Loucy (cell line): ENCODE measurements around the gene TSHZ2.

ENCODE experiments used
- H2AFZ ChIP-seq: fragments of 200-600 bp; sonication (generic); 2 replicates; pipeline ENCODE4 v1.6.0; 2016; ENCODE audit warnings: antibody characterized with exemption, mild to moderate bottlenecking, low read length, moderate library complexity
- H3F3A ChIP-seq: fragments of 200-600 bp; 2 replicates; pipeline ENCODE4 v1.6.0; 2016; ENCODE audit warnings: antibody characterized with exemption, low read depth, mild to moderate bottlenecking
- H3K27me3 ChIP-seq: fragments of 200-600 bp; sonication (generic); 2 replicates; pipeline ENCODE4 v1.6.1; 2014; ENCODE audit warnings: low read length, mild to moderate bottlenecking; ENCODE audit not compliant: insufficient read depth, poor library complexity, severe bottlenecking
- H3K36me3 ChIP-seq: fragments of 200-600 bp; sonication (generic); 2 replicates; pipeline ENCODE4 v1.6.1; 2016; ENCODE audit warnings: low read length; ENCODE audit not compliant: insufficient read depth
- H3K4me1 ChIP-seq: fragments of 200-600 bp; sonication (generic); 2 replicates; pipeline ENCODE4 v1.5.1; 2014; ENCODE audit warnings: low read length, mild to moderate bottlenecking; ENCODE audit not compliant: insufficient read depth, poor library complexity, severe bottlenecking
- H3K4me2 ChIP-seq: fragments of 200-600 bp; sonication (generic); 2 replicates; pipeline ENCODE4 v1.6.0; 2014; ENCODE audit warnings: antibody characterized with exemption, low read length, low read depth, mild to moderate bottlenecking; ENCODE audit not compliant: poor library complexity, severe bottlenecking
- H3K4me3 ChIP-seq: fragments of 200-600 bp; sonication (generic); 2 replicates; pipeline ENCODE4 v1.5.1; 2014; ENCODE audit warnings: low read length, mild to moderate bottlenecking, mixed read lengths; ENCODE audit not compliant: poor library complexity, severe bottlenecking
- H3K79me2 ChIP-seq: fragments of 200-600 bp; sonication (generic); 2 replicates; pipeline ENCODE4 v1.6.1; 2014; ENCODE audit warnings: low read length; ENCODE audit not compliant: insufficient read depth
- H3K9ac ChIP-seq: fragments of 200-600 bp; sonication (generic); 2 replicates; pipeline ENCODE4 v1.6.0; 2014; ENCODE audit warnings: mild to moderate bottlenecking, low read depth, low read length, moderate library complexity; ENCODE audit not compliant: poor library complexity, severe bottlenecking
- H3K9me2 ChIP-seq: fragments of 200-600 bp; sonication (generic); replicated peaks from 2 replicates; pipeline ENCODE4 v1.6.1; 2016; ENCODE audit warnings: low read depth, low read length, mixed read lengths
- H3K9me3 ChIP-seq: fragments of 200-600 bp; sonication (generic); 2 replicates; pipeline ENCODE4 v1.6.1; 2014; ENCODE audit warnings: mild to moderate bottlenecking, antibody characterized with exemption, low read length, low read depth; ENCODE audit not compliant: insufficient read depth
- H4K20me1 ChIP-seq: fragments of 200-600 bp; sonication (generic); 2 replicates; pipeline ENCODE4 v1.6.0; 2014; ENCODE audit warnings: antibody characterized with exemption, low read length, mild to moderate bottlenecking; ENCODE audit not compliant: insufficient read depth, poor library complexity, severe bottlenecking
- CTCF ChIP-seq: fragments of 200-600 bp; sonication (generic); conservative IDR thresholded peaks from 2 replicates; pipeline ENCODE4 v1.5.1; 2014; ENCODE audit warnings: mild to moderate bottlenecking, antibody characterized with exemption, low read length
- EZH2phosphoT487 ChIP-seq: fragments of 200-600 bp; IDR thresholded peaks from 2 replicates; pipeline ENCODE4 v1.6.1; 2018; ENCODE audit warnings: antibody characterized with exemption, mild to moderate bottlenecking, moderate library complexity, borderline replicate concordance

Gene TSHZ2

GRCh38 chr20:52924411-52925271 is 47.5 kb upstream of the TSHZ2 start:
- no peaks in the 10 kb centered on the region for H3K9me2 ChIP-seq
- no peaks in the 10 kb centered on the region for H3K4me1 ChIP-seq
- no peak overlapping the region for H3K9ac ChIP-seq
- no peak overlapping the region for H2AFZ ChIP-seq
- H4K20me1 ChIP-seq: no peaks in the 10 kb centered on the region
- no peaks in the 10 kb centered on the region for H3K27me3 ChIP-seq
- no peaks in the 10 kb centered on the region for H3F3A ChIP-seq
- no peak overlapping the region for H3K4me2 ChIP-seq
- no peaks in the 10 kb centered on the region for H3K36me3 ChIP-seq
- no peaks in the 10 kb centered on the region for H3K9me3 ChIP-seq
- H3K79me2 ChIP-seq: no peaks in the 10 kb centered on the region
- TF ChIP-seq CTCF: no peak
- TF ChIP-seq EZH2phosphoT487: no peak
- H3K4me3 ChIP-seq: no peak overlapping the region

DNA sequence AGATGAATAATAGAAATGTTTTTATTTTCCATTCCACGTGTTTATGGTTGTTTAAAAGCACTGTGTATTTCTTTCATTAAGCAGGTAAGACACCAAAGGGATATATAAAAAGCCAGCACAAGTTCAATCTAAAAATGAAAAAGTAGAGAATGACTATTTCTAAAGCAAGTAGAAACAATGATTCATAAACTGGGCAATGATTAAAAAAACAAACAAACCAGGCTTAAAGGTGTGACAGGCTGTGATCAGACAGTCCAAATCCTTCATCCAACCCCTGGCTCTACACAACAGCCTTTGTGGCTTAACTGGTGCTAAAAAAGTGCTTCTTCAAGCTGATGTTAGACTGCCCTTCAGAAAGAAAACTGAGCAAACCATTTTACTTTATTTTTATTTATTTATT is 45.7 kb upstream of the TSHZ2 start:
- Histone ChIP-seq H3K9me2 (no peaks in the 10 kb centered on the region), H3K9me3 (no peaks in the 10 kb centered on the region), H3K36me3 (no peaks in the 10 kb centered on the region), H3F3A (no peaks in the 10 kb centered on the region), H3K9ac (no peak overlapping the region), H3K27me3 (no peaks in the 10 kb centered on the region), H3K4me3 (no peak overlapping the region), H3K79me2 (no peaks in the 10 kb centered on the region), H3K4me2 (no peak overlapping the region), H2AFZ (no peak overlapping the region), H3K4me1 (no peaks in the 10 kb centered on the region), H4K20me1 (no peaks in the 10 kb centered on the region)
- TF ChIP-seq CTCF (no peak), EZH2phosphoT487 (no peak)

DNA sequence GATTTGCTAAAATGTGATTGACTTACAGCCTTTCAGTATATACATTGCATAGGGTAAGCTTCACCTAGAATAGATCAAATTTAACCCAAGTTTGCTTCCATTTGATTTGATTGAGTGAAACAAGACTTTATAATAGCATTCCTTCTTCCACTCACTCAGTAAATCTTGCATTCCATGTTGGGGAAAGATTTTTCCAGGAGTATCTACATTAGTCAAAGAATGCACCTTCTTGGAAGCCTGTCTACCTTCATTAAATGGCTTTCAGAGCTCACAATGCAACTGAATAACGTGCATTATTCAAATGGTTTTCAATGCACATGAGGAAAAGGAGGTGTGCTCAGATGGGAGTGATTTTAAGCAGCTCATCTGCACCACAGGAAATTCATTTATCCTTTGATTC is 38.3 kb upstream of the TSHZ2 start:
- Histone ChIP-seq H3K79me2 (no peaks in the 10 kb centered on the region), H3K9ac (no peak overlapping the region), H2AFZ (no peak overlapping the region), H3K4me2 (no peak overlapping the region), H3K27me3 (no peaks in the 10 kb centered on the region), H3K4me3 (no peak overlapping the region), H4K20me1 (no peaks in the 10 kb centered on the region), H3K9me2 (no peaks in the 10 kb centered on the region), H3K36me3 (no peaks in the 10 kb centered on the region), H3K9me3 (no peaks in the 10 kb centered on the region), H3K4me1 (no peaks in the 10 kb centered on the region), H3F3A (no peaks in the 10 kb centered on the region)
- TF ChIP-seq CTCF: no peak
- no peak for TF ChIP-seq EZH2phosphoT487
